GM10266 (cell line): ENCODE results near the gene YJU2.
"Not testable (repeated sequence)": the region's sequence is repeated elsewhere in the genome, so short reads cannot be mapped to it uniquely, and the experiment has no call there.

Experiments used
- DNase-seq: peaks from one replicate; pipeline ENCODE4 v3.0.0; 2012; ENCODE audit errors: extremely low spot score
- CTCF ChIP-seq: IDR thresholded peaks from 2 replicates; pipeline ENCODE4 v1.5.1; 2012; ENCODE audit warnings: mild to moderate bottlenecking, low read depth; ENCODE audit not compliant: control insufficient read depth, insufficient read depth; ENCODE audit errors: missing control alignments

Gene YJU2

GRCh38 chr19:4267101-4267900 is 20.4 kb downstream of the YJU2 start:
- peak; percentile 76 for DNase-seq
- peak; percentile 73 for TF ChIP-seq CTCF

- TF ChIP-seq CTCF: no peak
- no peak for DNase-seq
Observed at GRCh38 chr19:4267901-4268815, 21.3 kb downstream of the YJU2 start.

DNA sequence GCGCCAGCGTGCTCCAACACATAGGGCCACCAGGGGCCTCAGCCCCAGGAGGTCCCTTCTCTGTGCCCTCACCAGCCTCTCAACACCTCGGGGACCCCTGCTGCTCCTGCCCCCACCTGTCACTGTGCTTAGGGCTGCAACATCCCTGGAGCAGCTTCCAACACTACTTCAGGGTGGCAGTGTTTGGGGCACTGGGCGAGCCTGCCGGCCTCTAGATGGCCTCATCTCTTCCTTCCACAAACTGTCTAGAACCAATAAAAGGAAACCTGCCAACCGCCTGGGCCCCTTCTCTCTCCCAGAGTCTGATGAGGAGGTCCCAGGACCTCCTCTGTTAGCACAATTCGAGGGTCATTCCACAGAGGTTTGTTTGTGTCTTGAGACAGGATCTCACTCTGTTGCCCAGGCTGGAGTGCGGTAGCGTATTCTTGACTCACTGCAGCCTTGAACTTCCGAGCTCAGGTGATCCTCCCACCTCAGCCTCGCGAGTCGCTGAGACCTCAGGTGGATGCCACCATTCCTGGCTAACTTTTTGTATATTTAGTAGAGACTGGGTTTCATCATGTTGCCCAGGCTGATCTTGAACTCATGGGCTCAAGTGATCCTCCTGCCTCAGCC is 22.0 kb downstream of the YJU2 start:
- DNase-seq: no peak
- TF ChIP-seq CTCF: peak; percentile 13

GRCh38 chr19:4272894-4273293 is 26.0 kb downstream of the YJU2 start:
- DNase-seq: no peak
- TF ChIP-seq CTCF: no peak

DNA sequence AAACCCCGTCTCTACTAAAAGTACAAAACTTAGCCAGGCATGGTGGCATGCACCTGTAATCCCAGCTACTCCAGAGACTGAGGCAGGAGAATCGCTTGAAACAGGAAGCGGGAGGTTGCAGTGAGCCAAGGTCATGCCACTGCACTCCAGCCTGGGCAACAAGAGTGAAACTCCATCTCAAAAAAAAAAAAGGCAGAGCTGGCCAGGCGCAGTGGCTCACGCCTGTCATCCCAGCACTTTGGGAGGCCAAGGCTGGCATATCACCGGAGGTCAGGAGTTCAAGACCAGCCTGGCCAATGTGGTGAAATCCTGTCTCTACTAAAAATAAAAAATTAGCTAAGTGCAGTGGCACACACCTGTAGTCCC is 27.4 kb downstream of the YJU2 start:
- DNase-seq: not testable (repeated sequence)

DNA sequence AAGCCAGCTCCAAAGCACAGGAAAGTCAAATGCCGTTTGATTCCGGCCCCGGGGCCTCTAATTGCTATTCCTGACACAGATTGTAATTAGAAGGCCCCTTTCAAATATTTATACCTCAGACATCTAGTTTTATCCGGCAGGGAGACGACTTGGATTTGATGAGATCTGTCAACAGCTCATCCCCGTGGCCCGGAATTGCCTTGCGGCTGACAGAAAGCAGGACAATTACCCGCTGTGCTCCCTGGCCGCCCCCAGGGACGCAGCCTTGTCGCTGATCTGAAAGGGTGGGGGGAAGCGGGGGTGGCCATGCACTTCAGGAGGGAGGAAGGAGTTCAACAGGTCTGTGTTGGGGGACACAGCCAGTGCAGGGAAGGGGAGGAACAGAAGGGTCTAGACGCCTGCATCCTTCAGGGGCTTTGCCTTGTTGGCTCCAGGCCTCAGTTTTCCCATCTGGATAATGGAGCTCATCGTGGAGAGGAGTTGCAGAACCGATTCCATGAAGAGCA is 30.4 kb downstream of the YJU2 start:
- no peak for TF ChIP-seq CTCF
- no peak for DNase-seq

- TF ChIP-seq CTCF: no peak
- DNase-seq: no peak
Observed at GRCh38 chr19:4278010-4278409, 31.1 kb downstream of the YJU2 start.
